ENCODE data around the gene OR6C70. TPM values are rescaled to one million over a fixed set of nuclear protein-coding genes. Genes with fewer than 3 reads are reported as not detected.
"Not testable (repeated sequence)": the region's sequence is repeated elsewhere in the genome, so short reads cannot be mapped to it uniquely, and the experiment has no call there.

Gene OR6C70
- total RNA-seq, 5 donors from 2014 or later (not counting 1 experiment from before 2014, with no cell fraction given), result not detected

DNA sequence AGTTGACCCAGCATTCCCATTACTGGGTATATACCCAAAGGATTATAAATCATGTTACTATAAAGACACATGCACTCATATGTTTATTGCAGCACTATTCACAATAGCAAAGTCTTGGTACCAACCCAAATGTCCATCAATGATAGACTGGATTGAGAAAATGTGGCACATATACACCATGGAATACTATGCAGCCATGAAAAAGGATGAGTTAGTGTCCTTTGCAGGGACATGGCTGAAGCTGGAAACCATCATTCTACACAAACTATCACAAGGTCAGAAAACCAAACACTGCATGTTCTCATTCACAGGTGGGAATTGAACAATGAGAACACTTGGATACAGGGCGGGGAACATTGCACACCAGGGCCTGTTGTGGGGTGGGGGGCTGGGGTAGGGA, 5.0 kb downstream of the OR6C70 start:
- H3K9me3 Mint-ChIP-seq; H3K27ac ChIP-seq (ENCODE audit: low read length); H3K4me3 Mint-ChIP-seq; H3K36me3 Mint-ChIP-seq; H3K27ac Mint-ChIP-seq; H3K4me1 Mint-ChIP-seq; H3K27me3 ChIP-seq (replicated peaks in 1 of 2; ENCODE audit: control insufficient read depth in 2 of 2, extremely low read depth in 1 of 2, insufficient read depth in 2 of 2, low read length in 1 of 2); ATAC-seq (replicated peaks in 1 of 4); DNase-seq; H3K9me3 ChIP-seq; H3K4me3 ChIP-seq (ENCODE audit: control insufficient read depth in 1 of 2, extremely low read depth in 1 of 2, low read length in 1 of 2); H3K4me1 ChIP-seq (ENCODE audit: control insufficient read depth in 1 of 2, extremely low read depth in 1 of 2, insufficient read depth in 2 of 2, low read length in 2 of 2); H3K36me3 ChIP-seq (ENCODE audit: control insufficient read depth in 2 of 2, extremely low read depth in 1 of 2, insufficient read depth in 1 of 2, low read length in 1 of 2); CTCF ChIA-PET; POLR2A ChIA-PET: not testable (repeated sequence)
- no CpG with 5 or more reads among the region's 1 CpG for WGBS (ENCODE audit: insufficient coverage)
- H3K27me3 Mint-ChIP-seq, result peaks cover 21 to 45% of the 10 kb centered on the region in 2 donors

DNA sequence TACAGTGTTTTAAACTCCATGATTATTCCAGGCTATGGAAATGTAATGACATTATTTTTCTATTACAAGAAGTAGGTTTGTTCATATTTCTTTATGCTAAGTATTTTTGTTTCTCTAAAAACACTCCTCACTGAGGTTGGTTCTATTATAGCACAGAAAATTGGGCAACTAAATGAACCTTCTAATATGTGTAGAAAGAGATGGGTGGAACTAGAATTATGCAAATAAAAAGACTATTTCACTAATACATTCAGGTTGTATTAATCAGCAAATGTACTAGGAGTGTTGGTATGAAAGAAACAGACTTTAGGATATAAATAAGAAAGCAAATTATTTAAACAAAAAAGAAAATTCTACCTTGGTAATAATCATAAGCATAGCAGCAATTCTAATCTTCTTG, 21.1 kb downstream of the OR6C70 start:
- H3K27me3 ChIP-seq (replicated peaks in 1 of 2; ENCODE audit: control insufficient read depth in 2 of 2, extremely low read depth in 1 of 2, insufficient read depth in 2 of 2, low read length in 1 of 2), result peaks cover 0 to 5% of the 10 kb centered on the region in 2 experiments
- DNase-seq, result no peak
- no peaks in the 10 kb centered on the region for H3K4me1 Mint-ChIP-seq
- no peaks in the 10 kb centered on the region for H3K36me3 ChIP-seq (ENCODE audit: control insufficient read depth in 2 of 2, extremely low read depth in 1 of 2, insufficient read depth in 1 of 2, low read length in 1 of 2)
- H3K27ac Mint-ChIP-seq, result no peak overlapping the region
- H3K27ac ChIP-seq (ENCODE audit: low read length), result no peak overlapping the region
- peaks cover 18 to 22% of the 10 kb centered on the region in 2 donors for H3K27me3 Mint-ChIP-seq
- no peaks in the 10 kb centered on the region for H3K9me3 ChIP-seq
- no peak overlapping the region for H3K4me3 Mint-ChIP-seq
- POLR2A ChIA-PET, result no interaction called here
- H3K36me3 Mint-ChIP-seq, result no peaks in the 10 kb centered on the region
- CTCF ChIA-PET, result no interaction called here
- ATAC-seq (replicated peaks in 1 of 4), result no peak
- no peaks in the 10 kb centered on the region for H3K9me3 Mint-ChIP-seq
- no peaks in the 10 kb centered on the region for H3K4me1 ChIP-seq (ENCODE audit: control insufficient read depth in 1 of 2, extremely low read depth in 1 of 2, insufficient read depth in 2 of 2, low read length in 2 of 2)
- H3K4me3 ChIP-seq (ENCODE audit: control insufficient read depth in 1 of 2, extremely low read depth in 1 of 2, low read length in 1 of 2), result no peak overlapping the region

DNA sequence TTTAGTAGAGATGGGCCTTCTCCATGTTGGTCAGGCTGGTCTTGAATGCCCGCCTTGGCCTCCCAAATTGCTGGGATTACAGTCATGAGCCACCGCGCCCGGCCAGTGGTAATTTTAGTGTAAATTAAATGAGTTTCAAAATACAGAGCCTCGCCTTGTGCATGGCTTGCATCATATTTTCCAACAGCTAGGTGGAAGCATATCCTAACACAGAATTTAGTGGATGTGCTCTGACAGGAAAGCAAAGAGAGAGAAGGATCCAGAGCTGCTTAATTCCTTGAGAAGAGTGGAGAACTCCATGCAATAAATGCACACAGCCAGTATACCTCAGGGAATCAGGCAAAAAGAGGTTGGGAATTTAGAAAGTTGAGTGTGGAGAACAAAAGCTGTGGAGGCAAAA, 23.6 kb downstream of the OR6C70 start:
- 85% methylated on average over 5 of the region's 5 CpGs for WGBS (ENCODE audit: insufficient coverage)

GRCh38 chr12:55445357-55445756, 24.6 kb downstream of the OR6C70 start:
- H3K9me3 Mint-ChIP-seq, result peaks cover 0 to 15% (median 12%) of the 10 kb centered on the region in 3 donors
- H3K36me3 ChIP-seq (ENCODE audit: control insufficient read depth in 2 of 2, extremely low read depth in 1 of 2, insufficient read depth in 1 of 2, low read length in 1 of 2), result no peaks in the 10 kb centered on the region
- H3K9me3 ChIP-seq, result no peaks in the 10 kb centered on the region
- no peak overlapping the region for H3K27ac Mint-ChIP-seq
- H3K4me3 Mint-ChIP-seq, result no peak overlapping the region
- ChIA-PET POLR2A (no interaction called here), CTCF (no interaction called here)
- DNase-seq (no peak), ATAC-seq (replicated peaks in 1 of 4) (no peak)
- peaks cover 13 to 17% of the 10 kb centered on the region in 2 donors for H3K27me3 Mint-ChIP-seq
- WGBS (ENCODE audit: insufficient coverage), result no CpG with 5 or more reads among the region's 1 CpG
- peaks cover 0 to 3% of the 10 kb centered on the region in 2 experiments for H3K27me3 ChIP-seq (replicated peaks in 1 of 2; ENCODE audit: control insufficient read depth in 2 of 2, extremely low read depth in 1 of 2, insufficient read depth in 2 of 2, low read length in 1 of 2)
- H3K4me3 ChIP-seq (ENCODE audit: control insufficient read depth in 1 of 2, extremely low read depth in 1 of 2, low read length in 1 of 2), result no peak overlapping the region
- no peaks in the 10 kb centered on the region for H3K36me3 Mint-ChIP-seq
- no peaks in the 10 kb centered on the region for H3K4me1 Mint-ChIP-seq
- H3K27ac ChIP-seq (ENCODE audit: low read length), result no peak overlapping the region
- no peaks in the 10 kb centered on the region for H3K4me1 ChIP-seq (ENCODE audit: control insufficient read depth in 1 of 2, extremely low read depth in 1 of 2, insufficient read depth in 2 of 2, low read length in 2 of 2)

More for the DNA sequence above, 23.6 kb downstream of the OR6C70 start:
- H3K9me3 ChIP-seq, result no peaks in the 10 kb centered on the region
- no peak overlapping the region for H3K27ac Mint-ChIP-seq
- H3K27me3 Mint-ChIP-seq, result peaks cover 14 to 19% of the 10 kb centered on the region in 2 donors
- ATAC-seq (replicated peaks in 1 of 4), result no peak
- H3K4me1 ChIP-seq (ENCODE audit: control insufficient read depth in 1 of 2, extremely low read depth in 1 of 2, insufficient read depth in 2 of 2, low read length in 2 of 2), result no peaks in the 10 kb centered on the region
- H3K4me1 Mint-ChIP-seq, result no peaks in the 10 kb centered on the region
- ChIA-PET POLR2A (no interaction called here), CTCF (no interaction called here)
- DNase-seq, result no peak
- no peak overlapping the region for H3K4me3 ChIP-seq (ENCODE audit: control insufficient read depth in 1 of 2, extremely low read depth in 1 of 2, low read length in 1 of 2)
- no peak overlapping the region for H3K4me3 Mint-ChIP-seq
- H3K36me3 Mint-ChIP-seq, result no peaks in the 10 kb centered on the region
- no peak overlapping the region for H3K27ac ChIP-seq (ENCODE audit: low read length)
- H3K9me3 Mint-ChIP-seq, result peaks cover 0 to 8% (median 6%) of the 10 kb centered on the region in 3 donors
- peaks cover 0 to 5% of the 10 kb centered on the region in 2 experiments for H3K27me3 ChIP-seq (replicated peaks in 1 of 2; ENCODE audit: control insufficient read depth in 2 of 2, extremely low read depth in 1 of 2, insufficient read depth in 2 of 2, low read length in 1 of 2)
- no peaks in the 10 kb centered on the region for H3K36me3 ChIP-seq (ENCODE audit: control insufficient read depth in 2 of 2, extremely low read depth in 1 of 2, insufficient read depth in 1 of 2, low read length in 1 of 2)

- no peak for ATAC-seq (replicated peaks in 1 of 4)
- ChIA-PET POLR2A (no interaction called here), CTCF (interaction anchor here in 1 of 2 donors (0.7 kb wide), 1 partner anchor 10 kb away, joined by 3 read pairs; no protein-coding TSS in a partner anchor)
- H3K9me3 Mint-ChIP-seq, result peaks cover 0 to 22% (median 19%) of the 10 kb centered on the region in 3 donors
- peaks cover 15 to 17% of the 10 kb centered on the region in 2 donors for H3K27me3 Mint-ChIP-seq
- no peak within 1 kb of the TSS for H3K27ac Mint-ChIP-seq
- no CpG with 5 or more reads among the region's 2 CpGs for WGBS (ENCODE audit: insufficient coverage)
- Histone ChIP-seq H3K4me1 (ENCODE audit: control insufficient read depth in 1 of 2, extremely low read depth in 1 of 2, insufficient read depth in 2 of 2, low read length in 2 of 2) (no peaks in the 10 kb centered on the region), H3K4me3 (ENCODE audit: control insufficient read depth in 1 of 2, extremely low read depth in 1 of 2, low read length in 1 of 2) (no peak within 1 kb of the TSS), H3K36me3 (ENCODE audit: control insufficient read depth in 2 of 2, extremely low read depth in 1 of 2, insufficient read depth in 1 of 2, low read length in 1 of 2) (no peaks in the 10 kb centered on the region), H3K9me3 (no peaks in the 10 kb centered on the region), H3K27ac (ENCODE audit: low read length) (no peak within 1 kb of the TSS), H3K27me3 (replicated peaks in 1 of 2; ENCODE audit: control insufficient read depth in 2 of 2, extremely low read depth in 1 of 2, insufficient read depth in 2 of 2, low read length in 1 of 2) (no peaks in the 10 kb centered on the region)
- H3K4me3 Mint-ChIP-seq, result no peak within 1 kb of the TSS
- H3K4me1 Mint-ChIP-seq, result no peaks in the 10 kb centered on the region
- DNase-seq, result no peak
- no peaks in the 10 kb centered on the region for H3K36me3 Mint-ChIP-seq
Observed at GRCh38 chr12:55443776-55444175, 26.2 kb downstream of the OR6C70 start, which contains the start of gene OR6C2. Gene OR6C2, plus strand, starts transcription at chr12:55444076. Its CDS starts 8,138 bp downstream, at chr12:55452214.

GRCh38 chr12:55441233-55441632, 28.7 kb downstream of the OR6C70 start:
- H3K4me1 Mint-ChIP-seq; H3K4me3 ChIP-seq (ENCODE audit: control insufficient read depth in 1 of 2, extremely low read depth in 1 of 2, low read length in 1 of 2); H3K27ac Mint-ChIP-seq; DNase-seq; H3K27me3 ChIP-seq (replicated peaks in 1 of 2; ENCODE audit: control insufficient read depth in 2 of 2, extremely low read depth in 1 of 2, insufficient read depth in 2 of 2, low read length in 1 of 2); H3K9me3 ChIP-seq; H3K27ac ChIP-seq (ENCODE audit: low read length); H3K36me3 Mint-ChIP-seq; POLR2A ChIA-PET; H3K4me3 Mint-ChIP-seq; ATAC-seq (replicated peaks in 1 of 4); CTCF ChIA-PET; H3K4me1 ChIP-seq (ENCODE audit: control insufficient read depth in 1 of 2, extremely low read depth in 1 of 2, insufficient read depth in 2 of 2, low read length in 2 of 2); H3K36me3 ChIP-seq (ENCODE audit: control insufficient read depth in 2 of 2, extremely low read depth in 1 of 2, insufficient read depth in 1 of 2, low read length in 1 of 2): not testable (repeated sequence)
- Mint-ChIP-seq H3K27me3 (peaks cover 8 to 13% of the 10 kb centered on the region in 2 donors), H3K9me3 (peaks cover 0 to 22% (median 19%) of the 10 kb centered on the region in 3 donors)
- 83% methylated on average over 1 of the region's 5 CpGs for WGBS (ENCODE audit: insufficient coverage)

All from T-cell (primary cell).